Hepatocyte (in vitro differentiated cells): ENCODE measurements around the gene PCDH10. TPM values are rescaled to one million over a fixed set of nuclear protein-coding genes. Genes with fewer than 3 reads are reported as not detected.

ENCODE experiments used
- DNase-seq: peaks from one replicate; pipeline ENCODE4 v3.0.0-alpha.2; 2016; ENCODE audit warnings: low spot score
- H2AFZ ChIP-seq: fragments of 200-600 bp; sonication (generic); 2 replicates; pipeline ENCODE4 v1.6.0; 2016; ENCODE audit warnings: antibody characterized with exemption, mild to moderate bottlenecking
- H3K27ac ChIP-seq: fragments of 200-600 bp; sonication (generic); 2 replicates; pipeline ENCODE4 v1.5.1; 2016; ENCODE audit warnings: mild to moderate bottlenecking
- H3K27me3 ChIP-seq: fragments of 200-600 bp; sonication (generic); 2 replicates; pipeline ENCODE4 v1.6.1; 2016
- H3K36me3 ChIP-seq: fragments of 200-600 bp; sonication (generic); replicated peaks from 2 replicates; pipeline ENCODE4 v1.5.1; 2016; ENCODE audit warnings: low read depth; ENCODE audit not compliant: insufficient read depth
- H3K4me1 ChIP-seq: fragments of 200-600 bp; sonication (generic); 2 replicates; pipeline ENCODE4 v1.5.1; 2016; ENCODE audit warnings: mild to moderate bottlenecking, moderate library complexity; ENCODE audit not compliant: insufficient read depth
- H3K4me2 ChIP-seq: fragments of 200-600 bp; sonication (generic); 2 replicates; pipeline ENCODE4 v1.6.0; 2016
- H3K4me3 ChIP-seq: fragments of 200-600 bp; sonication (generic); 2 replicates; pipeline ENCODE4 v1.5.1; 2016; ENCODE audit warnings: mild to moderate bottlenecking
- H3K79me2 ChIP-seq: fragments of 200-600 bp; sonication (generic); 2 replicates; pipeline ENCODE4 v1.6.0; 2017; ENCODE audit warnings: mild to moderate bottlenecking
- H3K9me2 ChIP-seq: fragments of 200-600 bp; sonication (generic); replicated peaks from 2 replicates; pipeline ENCODE4 v1.6.0; 2017; ENCODE audit warnings: mild to moderate bottlenecking; ENCODE audit not compliant: insufficient read depth
- H3K9me3 ChIP-seq: fragments of 200-600 bp; sonication (generic); 2 replicates; pipeline ENCODE4 v1.5.1; 2016; ENCODE audit warnings: low read depth, mild to moderate bottlenecking
- H4K20me1 ChIP-seq: fragments of 200-600 bp; sonication (generic); 2 replicates; pipeline ENCODE4 v1.6.0; 2016; ENCODE audit warnings: mild to moderate bottlenecking; ENCODE audit not compliant: insufficient read depth, poor library complexity, severe bottlenecking
- EZH2 ChIP-seq: fragments of 200-600 bp; sonication (generic); IDR thresholded peaks from 2 replicates; pipeline ENCODE4 v1.6.1; 2016; ENCODE audit warnings: antibody characterized with exemption, mild to moderate bottlenecking, borderline replicate concordance
- EZH2phosphoT487 ChIP-seq: fragments of 200-600 bp; sonication (generic); IDR thresholded peaks from one replicate; pipeline ENCODE4 v1.6.1; 2018; ENCODE audit warnings: antibody characterized with exemption, mild to moderate bottlenecking, low read depth, moderate library complexity; ENCODE audit not compliant: unreplicated experiment, severe bottlenecking
- WGBS: methylation state at CpG from one replicate; pipeline ENCODE4 v1.1.6; 2016; ENCODE audit warnings: low lambda C conversion rate; ENCODE audit errors: missing lambda C conversion rate; 5-methylcytosine and 5-hydroxymethylcytosine counted together
- polyA plus RNA-seq: library from polyadenylated mRNA; unstranded; fragments of >200 nt; fragmentation: Nextera tagmentation; extraction: Ambion mirVana; gene quantifications from 2 replicates; pipeline ENCODE4 v1.2.1, GENCODE V29; 2016
- total RNA-seq: library from RNA; depleted of rRNA; stranded (reverse); fragments of >200 nt; gene quantifications from 2 replicates; pipeline ENCODE4 v1.2.3, GENCODE V29; 2014
- TF ChIP-seq, protein P1 (sequence below): fragments of 200-600 bp; sonication (generic); IDR thresholded peaks from 2 replicates; pipeline ENCODE4 v1.5.1; 2016; ENCODE audit warnings: antibody characterized with exemption, mild to moderate bottlenecking; ENCODE audit not compliant: poor library complexity

The PCDH10 gene
- total and polyA plus RNA-seq, 2 experiments from 2014 or later = 16.7 to 24.1 TPM

GRCh38 chr4:133186210-133186609 is 37.1 kb downstream of the PCDH10 start:
- Histone ChIP-seq H3K9me3 (no peaks in the 10 kb centered on the region), H3K9me2 (no peaks in the 10 kb centered on the region), H3K79me2 (no peaks in the 10 kb centered on the region), H3K4me2 (no peak overlapping the region), H3K27me3 (no peaks in the 10 kb centered on the region), H4K20me1 (no peaks in the 10 kb centered on the region), H3K27ac (no peak overlapping the region), H2AFZ (no peak overlapping the region), H3K4me1 (no peaks in the 10 kb centered on the region), H3K4me3 (no peak overlapping the region), H3K36me3 (no peaks in the 10 kb centered on the region)
- TF ChIP-seq EZH2 (no peak), EZH2phosphoT487 (no peak)
- TF ChIP-seq, protein P1, sequence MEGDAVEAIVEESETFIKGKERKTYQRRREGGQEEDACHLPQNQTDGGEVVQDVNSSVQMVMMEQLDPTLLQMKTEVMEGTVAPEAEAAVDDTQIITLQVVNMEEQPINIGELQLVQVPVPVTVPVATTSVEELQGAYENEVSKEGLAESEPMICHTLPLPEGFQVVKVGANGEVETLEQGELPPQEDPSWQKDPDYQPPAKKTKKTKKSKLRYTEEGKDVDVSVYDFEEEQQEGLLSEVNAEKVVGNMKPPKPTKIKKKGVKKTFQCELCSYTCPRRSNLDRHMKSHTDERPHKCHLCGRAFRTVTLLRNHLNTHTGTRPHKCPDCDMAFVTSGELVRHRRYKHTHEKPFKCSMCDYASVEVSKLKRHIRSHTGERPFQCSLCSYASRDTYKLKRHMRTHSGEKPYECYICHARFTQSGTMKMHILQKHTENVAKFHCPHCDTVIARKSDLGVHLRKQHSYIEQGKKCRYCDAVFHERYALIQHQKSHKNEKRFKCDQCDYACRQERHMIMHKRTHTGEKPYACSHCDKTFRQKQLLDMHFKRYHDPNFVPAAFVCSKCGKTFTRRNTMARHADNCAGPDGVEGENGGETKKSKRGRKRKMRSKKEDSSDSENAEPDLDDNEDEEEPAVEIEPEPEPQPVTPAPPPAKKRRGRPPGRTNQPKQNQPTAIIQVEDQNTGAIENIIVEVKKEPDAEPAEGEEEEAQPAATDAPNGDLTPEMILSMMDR = no peak
- no peak for DNase-seq

- H3K9me2 ChIP-seq = no peaks in the 10 kb centered on the region
- DNase-seq = no peak
- H3K4me2 ChIP-seq = no peak overlapping the region
- TF ChIP-seq, protein P1 = no peak
- TF ChIP-seq EZH2 = no peak
- TF ChIP-seq EZH2phosphoT487 = no peak
- WGBS = 97% methylated on average over 5 of the region's 5 CpGs
- no peaks in the 10 kb centered on the region for H3K36me3 ChIP-seq
- no peaks in the 10 kb centered on the region for H3K4me1 ChIP-seq
- H3K4me3 ChIP-seq = no peak overlapping the region
- H3K79me2 ChIP-seq = no peaks in the 10 kb centered on the region
- no peak overlapping the region for H3K27ac ChIP-seq
- no peaks in the 10 kb centered on the region for H4K20me1 ChIP-seq
- H3K27me3 ChIP-seq = no peaks in the 10 kb centered on the region
- H2AFZ ChIP-seq = no peak overlapping the region
- H3K9me3 ChIP-seq = no peaks in the 10 kb centered on the region
These were observed 37.8 kb downstream of the PCDH10 start for GRCh38 chr4:133186845-133187244.

GRCh38 chr4:133188433-133189146 is 39.5 kb downstream of the PCDH10 start:
- Histone ChIP-seq H3K4me2 (no peak overlapping the region), H2AFZ (no peak overlapping the region), H3K36me3 (no peaks in the 10 kb centered on the region), H3K4me1 (no peaks in the 10 kb centered on the region), H3K4me3 (no peak overlapping the region), H3K27ac (no peak overlapping the region), H3K9me3 (no peaks in the 10 kb centered on the region), H3K9me2 (no peaks in the 10 kb centered on the region), H3K79me2 (no peaks in the 10 kb centered on the region), H4K20me1 (no peaks in the 10 kb centered on the region), H3K27me3 (no peaks in the 10 kb centered on the region)
- 87% methylated on average over 8 of the region's 8 CpGs for WGBS
- DNase-seq = no peak
- TF ChIP-seq, protein P1 = no peak
- TF ChIP-seq EZH2phosphoT487 = no peak
- no peak for TF ChIP-seq EZH2

DNA sequence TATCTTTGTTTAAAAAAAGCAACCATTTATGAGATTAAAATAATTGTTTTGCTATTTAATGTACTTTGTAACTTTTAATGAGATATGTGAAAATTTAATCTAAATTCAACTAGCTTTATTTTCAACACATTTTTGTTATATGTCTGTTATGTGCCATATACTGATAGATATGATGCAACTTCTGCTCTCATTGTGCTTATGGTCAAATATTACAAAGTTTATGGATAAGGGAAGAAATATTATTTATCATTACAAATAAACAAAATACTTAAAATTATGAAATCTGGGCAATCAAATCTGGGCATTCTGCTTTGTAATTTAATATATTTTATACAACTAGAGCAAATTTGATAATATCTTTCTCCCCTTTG is 40.0 kb downstream of the PCDH10 start:
- Histone ChIP-seq H3K36me3 (no peaks in the 10 kb centered on the region), H3K4me1 (no peaks in the 10 kb centered on the region), H4K20me1 (no peaks in the 10 kb centered on the region)

More for the DNA sequence above, 40.0 kb downstream of the PCDH10 start:
- no peak for DNase-seq
- no peaks in the 10 kb centered on the region for H3K9me3 ChIP-seq
- H3K79me2 ChIP-seq = no peaks in the 10 kb centered on the region
- H2AFZ ChIP-seq = no peak overlapping the region
- H3K27ac ChIP-seq = no peak overlapping the region
- TF ChIP-seq EZH2 (no peak), EZH2phosphoT487 (no peak)
- TF ChIP-seq, protein P1 = no peak
- no peaks in the 10 kb centered on the region for H3K9me2 ChIP-seq
- H3K4me2 ChIP-seq = no peak overlapping the region
- H3K27me3 ChIP-seq = no peaks in the 10 kb centered on the region
- H3K4me3 ChIP-seq = no peak overlapping the region
